K562 (cell line): ENCODE data around the gene SIGMAR1. TPM values are rescaled to one million over a fixed set of nuclear protein-coding genes. Genes with fewer than 3 reads are reported as not detected.

Source experiments
- FOSL1 ChIP-seq: fragments of 200-800 bp; sonication (Bioruptor generic); conservative IDR thresholded peaks from 2 replicates; pipeline ENCODE4 v1.6.1; 2016; ENCODE audit warnings: missing genetic modification characterization, missing compliant biosample characterization
- MYC ChIP-seq, 2 experiments: fragments of 250-450 bp in 1 of 2; sonication (Bioruptor Pico) in 1 of 2; IDR thresholded peaks; 2 replicates each; pipeline versions ENCODE4 v1.5.1 to v1.6.1; 2012 to 2021; ENCODE audit warnings: low read depth in 2 of 2, borderline replicate concordance in 1 of 2, improper control_type of control experiment in 1 of 2, low read length in 1 of 2, mild to moderate bottlenecking in 1 of 2, moderate library complexity in 1 of 2
- SUPT5H ChIP-seq: fragments of 450-650 bp; IDR thresholded peaks from 2 replicates; pipeline ENCODE4 v1.6.1; 2016
- TBP ChIP-seq: optimal IDR thresholded peaks from 2 replicates; pipeline ENCODE3; 2011; ENCODE audit warnings: low read depth, low read length, improper control_type of control experiment
- XRCC5 ChIP-seq: fragments of 200-400 bp; formaldehyde crosslinking; IDR thresholded peaks from 2 replicates; pipeline ENCODE4 v1.6.1; 2017; ENCODE audit warnings: low read depth, mild to moderate bottlenecking, low read length
- polyA plus RNA-seq, 8 experiments: library from polyadenylated mRNA; depleted of rRNA in 4 of 8; stranded (reverse) in 5 of 8; unstranded in 3 of 8; fragments of >200 nt; fragmentation: Nextera tagmentation in 2 of 8; fragmentation: Illumina TruSeq in 1 of 8; extraction: Ambion mirVana in 2 of 8; extraction: Trizol in 1 of 8; gene quantifications; 2 replicates each; pipeline versions ENCODE4 v1.2.1 to v1.2.3, GENCODE V29; 2011 to 2014; ENCODE audit warnings: inconsistent platforms in 1 of 8, missing spikeins in 1 of 8
- total RNA-seq, 7 experiments: library from RNA; depleted of rRNA in 6 of 7; stranded (reverse); fragments of >200 nt in 6 of 7; fragmentation: Illumina TruSeq in 2 of 7; extraction: Trizol in 2 of 7; gene quantifications; 2 replicates each; pipeline versions ENCODE4 v1.2.1 to v1.2.3, GENCODE V29; 2011 to 2021; ENCODE audit warnings: low replicate concordance in 1 of 7
- TF ChIP-seq, protein P1 (sequence below): sonication (generic); formaldehyde crosslinking; IDR thresholded peaks from 2 replicates; pipeline ENCODE4 v1.8.0; 2022; ENCODE audit warnings: missing genetic modification reagents, mild to moderate bottlenecking, borderline replicate concordance
- TF ChIP-seq, protein P2 (sequence below): sonication (generic); formaldehyde crosslinking; IDR thresholded peaks from 2 replicates; pipeline ENCODE4 v1.8.0; 2022; ENCODE audit warnings: missing genetic modification reagents, mild to moderate bottlenecking, moderate library complexity, borderline replicate concordance
- TF ChIP-seq, protein P3 (sequence below): fragments of 250-450 bp; sonication (Bioruptor Pico); IDR thresholded peaks from 2 replicates; pipeline ENCODE4 v1.5.0; 2021

SIGMAR1 gene
- total and polyA plus RNA-seq, 9 of the 15 experiments (the other 6 are each of a cell fraction or from before 2014, with no cell fraction given), result 6.9 to 80.0 (median 35.2) TPM

GRCh38 chr9:34651876-34652601, 14.5 kb upstream of the SIGMAR1 start, which contains the start of gene IL11RA (continued):
- TF ChIP-seq, protein P1, sequence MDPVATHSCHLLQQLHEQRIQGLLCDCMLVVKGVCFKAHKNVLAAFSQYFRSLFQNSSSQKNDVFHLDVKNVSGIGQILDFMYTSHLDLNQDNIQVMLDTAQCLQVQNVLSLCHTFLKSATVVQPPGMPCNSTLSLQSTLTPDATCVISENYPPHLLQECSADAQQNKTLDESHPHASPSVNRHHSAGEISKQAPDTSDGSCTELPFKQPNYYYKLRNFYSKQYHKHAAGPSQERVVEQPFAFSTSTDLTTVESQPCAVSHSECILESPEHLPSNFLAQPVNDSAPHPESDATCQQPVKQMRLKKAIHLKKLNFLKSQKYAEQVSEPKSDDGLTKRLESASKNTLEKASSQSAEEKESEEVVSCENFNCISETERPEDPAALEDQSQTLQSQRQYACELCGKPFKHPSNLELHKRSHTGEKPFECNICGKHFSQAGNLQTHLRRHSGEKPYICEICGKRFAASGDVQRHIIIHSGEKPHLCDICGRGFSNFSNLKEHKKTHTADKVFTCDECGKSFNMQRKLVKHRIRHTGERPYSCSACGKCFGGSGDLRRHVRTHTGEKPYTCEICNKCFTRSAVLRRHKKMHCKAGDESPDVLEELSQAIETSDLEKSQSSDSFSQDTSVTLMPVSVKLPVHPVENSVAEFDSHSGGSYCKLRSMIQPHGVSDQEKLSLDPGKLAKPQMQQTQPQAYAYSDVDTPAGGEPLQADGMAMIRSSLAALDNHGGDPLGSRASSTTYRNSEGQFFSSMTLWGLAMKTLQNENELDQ (CRISPR knock-in tag), result no peak
- peak; percentile 44 for TF ChIP-seq TBP
- peak; percentile 31; the same call in 1 of the 2 replicates for TF ChIP-seq SUPT5H
- TF ChIP-seq, protein P2, sequence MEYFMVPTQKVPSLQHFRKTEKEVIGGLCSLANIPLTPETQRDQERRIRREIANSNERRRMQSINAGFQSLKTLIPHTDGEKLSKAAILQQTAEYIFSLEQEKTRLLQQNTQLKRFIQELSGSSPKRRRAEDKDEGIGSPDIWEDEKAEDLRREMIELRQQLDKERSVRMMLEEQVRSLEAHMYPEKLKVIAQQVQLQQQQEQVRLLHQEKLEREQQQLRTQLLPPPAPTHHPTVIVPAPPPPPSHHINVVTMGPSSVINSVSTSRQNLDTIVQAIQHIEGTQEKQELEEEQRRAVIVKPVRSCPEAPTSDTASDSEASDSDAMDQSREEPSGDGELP (CRISPR knock-in tag), result peak; percentile 58; the same call in 1 of the 2 replicates
- TF ChIP-seq FOSL1, result peak; percentile 62; the same call in 1 of the 2 replicates
- TF ChIP-seq XRCC5, result 0 out of 2 replicates have a peak, but pooled peaks have one; percentile 28
- TF ChIP-seq, protein P3, sequence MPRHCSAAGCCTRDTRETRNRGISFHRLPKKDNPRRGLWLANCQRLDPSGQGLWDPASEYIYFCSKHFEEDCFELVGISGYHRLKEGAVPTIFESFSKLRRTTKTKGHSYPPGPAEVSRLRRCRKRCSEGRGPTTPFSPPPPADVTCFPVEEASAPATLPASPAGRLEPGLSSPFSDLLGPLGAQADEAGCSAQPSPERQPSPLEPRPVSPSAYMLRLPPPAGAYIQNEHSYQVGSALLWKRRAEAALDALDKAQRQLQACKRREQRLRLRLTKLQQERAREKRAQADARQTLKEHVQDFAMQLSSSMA (CRISPR knock-in tag), result peak; percentile 65; the same call in 1 of the 2 replicates
- TF ChIP-seq MYC (IDR thresholded peaks at IDR 0.05; ENCODE audit: low read depth, low read length), result peak; percentile 43; the same call in 1 of the 2 replicates
- TF ChIP-seq MYC (CRISPR knock-in tag; IDR thresholded peaks at IDR 0.05; ENCODE audit: borderline replicate concordance, low read depth), result no peak
